HPDE6-E6E7 (cell line): Measurements from ENCODE around the gene ST6GAL1.

Experiments used
- DNase-seq: peaks from one replicate; pipeline ENCODE4 v3.0.0; 2011; ENCODE audit warnings: missing footprints; ENCODE audit errors: extremely low spot score

The ST6GAL1 gene

DNA sequence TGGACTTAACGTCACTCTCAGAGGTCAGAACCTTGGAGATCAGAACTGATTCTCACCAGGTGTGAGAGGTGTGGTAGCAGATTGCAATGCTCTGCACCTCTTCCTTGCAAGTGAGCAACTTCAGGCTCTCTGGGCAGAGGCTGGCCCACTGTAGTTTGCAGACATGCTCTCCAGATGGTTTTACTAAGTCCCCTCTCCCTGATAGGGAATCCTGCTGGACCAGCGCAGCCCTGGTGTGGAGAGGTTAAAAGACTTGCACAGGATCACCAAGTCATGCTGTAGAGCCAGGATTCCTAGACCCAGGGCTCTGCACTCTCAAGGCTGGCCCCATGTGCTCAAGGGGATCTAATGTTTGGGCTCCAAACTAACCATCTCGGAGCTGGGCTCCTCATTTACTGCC is 146.8 kb downstream of the ST6GAL1 start:
- no peak for DNase-seq

GRCh38 chr3:187077537-187077936 is 147.2 kb downstream of the ST6GAL1 start:
- no peak for DNase-seq

GRCh38 chr3:187079090-187080022 is 149.0 kb downstream of the ST6GAL1 start:
- DNase-seq = no peak

DNA sequence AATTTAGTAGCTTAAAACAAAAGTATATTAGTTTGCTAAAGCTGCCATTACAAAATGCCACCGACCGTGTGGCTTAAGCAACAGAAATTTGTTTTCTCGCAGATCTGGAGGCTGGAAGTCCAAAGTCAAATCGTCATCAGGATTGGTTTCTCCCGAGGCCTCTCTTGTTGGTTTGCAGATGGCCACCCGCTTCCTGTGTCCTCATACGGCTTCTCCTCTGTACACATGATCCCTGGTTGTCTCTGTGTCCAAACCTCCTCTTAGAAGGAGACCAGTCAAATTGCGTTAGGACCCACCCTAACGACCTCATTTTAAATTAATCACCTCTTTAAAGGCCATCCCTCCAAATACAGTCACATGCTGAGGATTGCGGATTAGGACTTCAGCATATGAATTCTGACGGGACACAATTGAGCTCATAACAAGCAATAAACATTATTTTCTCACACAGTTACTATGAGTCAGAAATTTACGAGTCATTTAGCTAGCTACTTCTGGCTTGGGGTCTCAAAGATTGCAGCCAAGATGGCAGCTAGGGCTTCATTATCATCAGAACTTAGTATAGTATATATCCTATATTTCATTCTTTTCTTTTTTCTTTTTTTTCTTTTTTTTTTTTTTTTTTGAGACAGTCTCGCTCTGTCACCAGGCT is 150.6 kb downstream of the ST6GAL1 start:
- DNase-seq = no peak

DNA sequence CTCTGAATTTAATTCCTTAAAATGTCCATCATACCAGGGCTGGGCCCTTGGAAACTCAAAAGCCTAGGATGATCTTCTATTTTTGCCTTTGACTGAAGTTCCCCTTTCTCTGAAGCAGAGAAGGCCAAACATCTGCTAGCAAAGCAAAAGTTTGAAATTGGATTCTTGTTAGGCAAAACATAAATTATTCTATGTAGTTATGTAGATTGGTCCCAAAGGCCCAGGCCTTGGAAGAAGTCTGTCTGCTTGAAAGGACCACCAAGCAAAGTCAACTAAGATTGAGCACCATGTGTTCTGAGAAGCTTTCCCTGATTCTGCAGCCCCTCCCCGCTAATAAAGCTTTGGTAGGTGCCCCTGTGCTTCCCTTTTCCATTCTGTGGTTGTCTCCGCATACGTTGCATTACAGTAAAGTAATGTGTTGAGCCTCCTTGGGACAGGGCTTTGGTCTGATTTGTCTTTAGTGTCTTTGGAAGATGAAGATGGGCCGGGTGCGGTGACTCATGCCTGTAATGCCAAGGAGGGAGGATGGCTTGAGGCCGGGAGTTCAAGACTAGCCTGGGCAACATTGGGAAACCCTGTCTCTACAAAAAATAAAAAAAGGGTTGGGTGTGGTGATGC is 152.5 kb downstream of the ST6GAL1 start:
- DNase-seq = no peak

DNA sequence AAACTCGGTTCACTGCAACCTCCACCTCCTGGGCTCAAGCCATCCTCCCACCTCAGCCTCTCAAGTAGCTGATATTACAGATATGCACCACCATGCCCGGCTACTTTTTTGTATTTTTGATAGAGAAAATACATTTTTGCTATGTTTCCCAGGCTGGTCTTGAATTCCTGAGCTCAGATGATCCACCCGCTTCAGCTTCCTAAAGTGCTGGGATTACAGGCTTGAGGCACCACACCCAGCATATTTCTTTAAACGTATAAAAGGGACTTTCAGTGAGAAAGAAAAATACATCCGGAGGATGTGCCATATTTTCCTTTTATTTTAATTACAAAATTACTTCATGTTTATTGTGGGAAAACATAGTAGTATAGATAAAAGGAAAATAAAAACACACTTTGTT is 153.8 kb downstream of the ST6GAL1 start:
- no peak for DNase-seq

- DNase-seq = no peak
Observed at GRCh38 chr3:187084580-187084979, 154.3 kb downstream of the ST6GAL1 start.

- DNase-seq = no peak
Observed at GRCh38 chr3:187085021-187085666, 154.8 kb downstream of the ST6GAL1 start.

- DNase-seq = no peak
Observed at GRCh38 chr3:187085933-187086332, 155.6 kb downstream of the ST6GAL1 start.

DNA sequence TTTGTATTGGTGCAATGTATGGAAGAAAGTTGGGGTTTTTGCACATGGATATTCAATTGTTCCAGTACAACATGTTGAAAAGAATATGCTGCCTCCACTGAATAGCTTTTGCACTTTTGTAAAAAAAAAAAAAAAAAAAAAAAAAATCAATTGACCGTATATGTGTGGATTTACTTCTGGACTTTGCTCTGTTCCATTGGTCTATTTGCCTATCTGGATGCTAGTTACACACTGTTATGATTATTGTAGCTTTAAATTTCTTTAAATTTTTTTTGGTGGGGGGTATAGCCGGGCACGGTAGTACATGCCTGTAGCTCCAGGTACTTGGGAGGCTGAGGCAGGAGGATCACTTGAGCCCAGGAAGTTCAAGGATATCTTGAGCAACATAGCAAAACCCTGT is 156.5 kb downstream of the ST6GAL1 start:
- DNase-seq = no peak

GRCh38 chr3:187088701-187089100 is 158.4 kb downstream of the ST6GAL1 start:
- no peak for DNase-seq

DNA sequence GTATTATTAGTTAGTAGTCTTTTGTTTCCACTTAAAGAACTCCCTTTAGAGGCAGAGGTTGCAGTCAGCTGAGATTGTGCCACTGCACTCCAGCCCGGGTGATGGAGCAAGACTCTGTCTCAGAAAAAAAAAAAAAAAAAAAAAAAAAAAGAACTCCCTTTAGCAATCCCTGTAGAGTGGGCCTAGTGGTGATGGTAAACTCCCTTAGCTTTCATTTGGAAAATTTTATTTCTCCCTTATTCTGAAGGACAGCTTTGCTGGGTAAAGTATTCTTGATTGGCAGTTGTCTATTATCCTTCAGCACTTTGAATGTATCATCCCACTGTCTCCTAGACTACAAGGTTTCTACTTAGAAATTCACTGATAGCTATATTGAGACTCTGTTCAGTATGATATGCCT is 163.0 kb downstream of the ST6GAL1 start:
- no peak for DNase-seq

DNA sequence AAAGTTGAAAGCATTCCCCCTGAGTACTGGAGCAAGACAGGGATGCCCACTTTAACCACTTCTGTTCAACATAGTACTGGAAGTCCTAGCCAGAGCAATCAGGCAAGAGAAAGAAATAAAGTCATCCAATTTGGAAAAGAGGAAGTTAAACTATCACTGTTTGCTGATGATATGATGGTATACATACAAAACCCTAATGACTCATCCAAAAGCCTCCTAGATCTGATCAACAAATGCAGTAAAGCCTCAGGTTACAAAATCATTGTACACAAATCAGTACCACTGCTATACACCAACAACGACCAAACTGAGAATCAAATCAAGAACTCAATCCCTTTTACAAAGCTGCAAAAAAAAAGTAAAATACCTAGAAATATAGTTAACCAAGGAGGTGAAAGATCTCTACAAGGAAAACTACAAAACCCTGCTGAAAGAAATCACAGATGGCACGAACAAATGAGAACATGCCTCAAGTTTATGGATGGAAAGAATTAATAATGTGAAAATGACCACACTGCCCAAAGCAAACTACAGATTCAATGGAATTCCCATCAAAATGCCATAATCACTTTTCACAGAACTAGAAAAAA is 168.7 kb downstream of the ST6GAL1 start:
- no peak for DNase-seq

DNA sequence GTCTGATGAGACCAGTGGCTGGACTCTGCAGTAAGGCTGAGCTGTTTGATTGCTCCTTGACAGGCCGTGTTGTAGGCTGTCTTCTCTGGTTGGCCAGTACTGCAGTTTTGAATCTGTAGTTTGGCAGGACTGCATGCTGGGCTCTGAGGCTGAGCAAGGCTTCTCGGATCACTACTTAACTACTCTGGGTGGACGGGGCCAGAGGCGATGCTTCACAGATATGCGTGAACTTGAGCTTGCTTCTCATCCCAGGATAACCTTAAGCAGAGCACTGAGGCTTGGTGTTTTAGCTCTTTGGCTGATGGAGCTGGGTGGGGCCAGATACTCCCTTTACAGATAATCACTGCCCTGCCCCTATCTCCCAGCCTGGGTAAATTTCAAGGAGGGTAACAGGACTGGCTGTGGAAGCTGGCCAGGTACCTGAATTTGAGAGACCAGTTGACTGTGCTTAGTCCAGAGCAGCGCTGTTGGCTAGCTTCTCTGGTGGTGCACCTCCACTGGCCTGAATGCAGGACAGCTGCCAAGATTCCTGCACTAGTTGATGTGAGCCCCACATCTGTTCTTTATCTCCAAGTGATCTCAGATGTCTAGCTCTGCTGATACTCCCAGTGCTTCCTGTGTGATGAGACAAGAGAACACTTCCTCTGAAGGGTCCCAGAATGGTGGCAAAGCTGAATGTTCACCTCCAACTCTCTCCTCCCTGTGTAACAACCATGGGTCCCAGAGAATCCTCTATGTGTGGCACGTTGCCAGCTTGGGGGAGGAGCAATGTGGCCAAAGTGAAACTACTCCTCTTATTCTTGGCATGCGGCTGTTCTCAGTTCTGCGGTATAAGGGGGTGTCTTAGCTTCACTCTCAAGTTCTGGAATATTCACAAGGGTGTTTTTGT is 171.1 kb downstream of the ST6GAL1 start:
- DNase-seq = no peak

- no peak for DNase-seq
Observed at GRCh38 chr3:187102073-187102634, 171.8 kb downstream of the ST6GAL1 start.

DNA sequence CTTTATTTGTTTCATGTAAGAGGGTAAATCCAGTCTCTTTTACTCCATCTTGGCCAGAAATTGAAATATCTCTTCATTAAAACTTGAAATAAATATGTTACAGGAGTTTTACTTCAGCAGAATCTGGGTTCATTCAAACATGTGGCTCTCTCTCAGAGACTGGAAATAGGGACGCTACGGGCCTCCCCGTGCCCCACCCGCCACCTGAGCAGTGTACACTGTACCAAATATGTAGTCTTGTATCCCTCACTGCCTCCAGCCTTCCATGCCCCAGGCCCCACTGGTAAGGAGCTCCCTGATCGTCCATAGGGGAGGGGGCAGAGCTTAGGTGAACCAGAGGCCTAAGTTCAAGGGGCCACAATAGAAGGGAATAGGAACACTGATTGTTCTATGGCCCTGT is 172.9 kb downstream of the ST6GAL1 start:
- DNase-seq = no peak

GRCh38 chr3:187104342-187104741 is 174.0 kb downstream of the ST6GAL1 start:
- no peak for DNase-seq

DNA sequence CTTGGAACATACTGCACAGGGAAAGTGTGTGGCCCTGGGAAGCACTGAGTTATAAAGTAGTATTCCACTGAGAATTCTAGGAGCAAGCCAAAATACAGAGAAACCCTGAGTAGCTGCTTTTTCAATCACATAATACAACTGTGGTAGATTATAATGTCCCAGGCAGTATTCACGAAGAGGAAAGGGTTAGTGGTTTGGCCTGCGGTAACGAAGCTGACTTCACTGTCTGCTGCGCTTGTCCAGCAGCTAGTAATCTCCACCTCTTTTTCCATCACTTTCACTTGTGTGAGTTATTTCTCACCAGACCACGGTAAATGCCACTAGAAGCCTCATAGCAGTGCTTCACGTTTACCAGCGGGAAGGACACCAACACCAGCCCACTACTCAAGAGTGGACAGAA is 174.6 kb downstream of the ST6GAL1 start:
- no peak for DNase-seq

DNA sequence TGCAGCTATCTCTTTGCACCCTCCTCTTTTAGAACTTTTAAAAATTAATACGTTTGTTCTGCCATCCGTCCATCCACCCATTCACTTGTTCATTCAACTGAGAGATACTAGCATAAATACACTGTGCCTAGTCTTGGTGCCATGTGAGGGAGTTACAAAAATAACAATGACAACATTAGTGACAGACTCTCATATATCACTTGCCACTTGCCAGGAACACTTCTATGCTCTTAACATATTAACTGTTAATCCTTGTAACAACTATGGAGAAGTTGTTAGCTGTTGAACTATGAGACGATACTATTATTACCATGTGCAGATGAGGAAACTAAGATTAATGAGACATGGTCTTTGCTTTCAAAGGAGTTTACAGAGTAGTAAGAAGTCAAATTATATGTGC is 175.4 kb downstream of the ST6GAL1 start:
- DNase-seq = no peak

GRCh38 chr3:187107989-187108388 is 177.7 kb downstream of the ST6GAL1 start:
- DNase-seq = no peak
